GM12891 (cell line): ENCODE measurements around the gene KCNG2.

Source experiments
- DNase-seq: peaks from one replicate; pipeline ENCODE4 v3.0.0; 2011; ENCODE audit warnings: low spot score; ENCODE audit not compliant: insufficient read length
- FAIRE-seq: peaks from 2 replicates; lab custom pipeline; 2011; peaks lifted over from hg19 to GRCh38; lab: Jason Lieb, UNC
- PAX5 ChIP-seq: IDR thresholded peaks from 2 replicates; pipeline ENCODE4 v1.6.1; 2011; ENCODE audit warnings: low read length, moderate library complexity, mild to moderate bottlenecking; ENCODE audit not compliant: insufficient read depth, severe bottlenecking
- POLR2A ChIP-seq: IDR thresholded peaks from 2 replicates; pipeline ENCODE4 v1.6.1; 2011; ENCODE audit warnings: low read depth, low read length, control low read depth
- POLR2AphosphoS5 ChIP-seq: IDR thresholded peaks from 2 replicates; pipeline ENCODE4 v1.6.1; 2011; ENCODE audit warnings: low read depth, low read length, control low read depth
- POU2F2 ChIP-seq: IDR thresholded peaks from 2 replicates; pipeline ENCODE4 v1.6.1; 2011; ENCODE audit warnings: low read depth, mild to moderate bottlenecking, control low read depth, low read length, moderate library complexity
- SPI1 ChIP-seq: IDR thresholded peaks from 2 replicates; pipeline ENCODE4 v1.6.1; 2011; ENCODE audit warnings: low read depth, low read length, control low read depth
- TAF1 ChIP-seq: IDR thresholded peaks from 2 replicates; pipeline ENCODE4 v1.6.1; 2011; ENCODE audit warnings: low read depth, low read length, control low read depth

The KCNG2 gene

GRCh38 chr18:79916546-79917168 lies 118.9 kb downstream of the KCNG2 start:
- FAIRE-seq: no peak
- no peak for DNase-seq
- no peak for TF ChIP-seq SPI1
- no peak for TF ChIP-seq PAX5
- no peak for TF ChIP-seq POLR2A

GRCh38 chr18:79917169-79917852 lies 119.6 kb downstream of the KCNG2 start:
- DNase-seq: no peak
- no peak for TF ChIP-seq TAF1
- TF ChIP-seq POLR2A: no peak
- no peak for TF ChIP-seq SPI1
- no peak for TF ChIP-seq POU2F2
- TF ChIP-seq PAX5: no peak
- FAIRE-seq: no peak

- no peak for TF ChIP-seq TAF1
- TF ChIP-seq POU2F2: no peak
- TF ChIP-seq POLR2A: no peak
- no peak for TF ChIP-seq POLR2AphosphoS5
- no peak for TF ChIP-seq SPI1
- no peak for TF ChIP-seq PAX5
- no peak for DNase-seq
- no peak for FAIRE-seq
Measured at GRCh38 chr18:79917853-79918614, 120.3 kb downstream of the KCNG2 start.

- no peak for TF ChIP-seq POLR2AphosphoS5
- TF ChIP-seq TAF1: no peak
- no peak for FAIRE-seq
- no peak for DNase-seq
Measured at GRCh38 chr18:79918615-79919011, 120.9 kb downstream of the KCNG2 start.

- TF ChIP-seq PAX5 (no peak), POLR2A (no peak), SPI1 (no peak), POU2F2 (no peak), POLR2AphosphoS5 (no peak), TAF1 (no peak)
- FAIRE-seq (no peak), DNase-seq (no peak)
Measured at GRCh38 chr18:79919089-79919488, 121.4 kb downstream of the KCNG2 start.

GRCh38 chr18:79921984-79922965 lies 124.5 kb downstream of the KCNG2 start:
- TF ChIP-seq POLR2A: no peak
- no peak for TF ChIP-seq POLR2AphosphoS5
- TF ChIP-seq PAX5: no peak
- DNase-seq: no peak
- no peak for FAIRE-seq

GRCh38 chr18:79922971-79923411 lies 125.3 kb downstream of the KCNG2 start:
- TF ChIP-seq POU2F2: no peak
- no peak for FAIRE-seq

GRCh38 chr18:79923896-79924585 lies 126.3 kb downstream of the KCNG2 start:
- FAIRE-seq (no peak), DNase-seq (no peak)
- TF ChIP-seq PAX5 (no peak), TAF1 (no peak), POU2F2 (no peak), SPI1 (no peak), POLR2AphosphoS5 (no peak), POLR2A (no peak)

More at GRCh38 chr18:79922971-79923411, 125.3 kb downstream of the KCNG2 start:
- no peak for DNase-seq
